DOHH2 (cell line): ENCODE measurements around the gene FKBP15.

Source experiments
- CTCF ChIP-seq: fragments of 200-600 bp; sonication (generic); IDR thresholded peaks from one replicate; pipeline ENCODE4 v1.5.1; 2014; ENCODE audit warnings: antibody characterized with exemption, mild to moderate bottlenecking, low read depth, low read length; ENCODE audit not compliant: poor library complexity, severe bottlenecking
- EZH2phosphoT487 ChIP-seq: fragments of 200-600 bp; sonication (generic); IDR thresholded peaks from 2 replicates; pipeline ENCODE4 v1.6.1; 2017; ENCODE audit warnings: borderline replicate concordance, mild to moderate bottlenecking, antibody characterized with exemption, low read length, moderate library complexity, mixed read lengths

- TF ChIP-seq CTCF (peak; percentile 18), EZH2phosphoT487 (no peak)
These were observed 68.4 kb downstream of the FKBP15 start for GRCh38 chr9:113152699-113153098.
